Activated CD8-positive, alpha-beta memory T cell treated with anti-CD3 and anti-CD28 coated beads for 1 hour (primary cell): ENCODE measurements around the gene SLC19A1.

Experiments used
- DNase-seq, 2 donors: peaks; one replicate each; pipeline ENCODE4 v3.0.0-alpha.2; 2020; ENCODE audit warnings: low read depth in 1 of 2; ENCODE audit errors: extremely low read depth in 1 of 2

The SLC19A1 gene

GRCh38 chr21:45482899-45483821, 59.1 kb downstream of the SLC19A1 start:
- DNase-seq, result no peak

GRCh38 chr21:45481977-45482898, 60.0 kb downstream of the SLC19A1 start:
- no peak for DNase-seq

- no peak for DNase-seq
Measured at GRCh38 chr21:45481566-45481965, 60.7 kb downstream of the SLC19A1 start.

- no peak for DNase-seq
Measured at GRCh38 chr21:45480701-45481500, 61.3 kb downstream of the SLC19A1 start.

GRCh38 chr21:45479691-45480675, 62.3 kb downstream of the SLC19A1 start:
- DNase-seq, result no peak

- no peak for DNase-seq
Measured at GRCh38 chr21:45478816-45479669, 63.2 kb downstream of the SLC19A1 start.

- peak; percentile 52 to 62 for DNase-seq
Measured at GRCh38 chr21:45478115-45478801, 64.0 kb downstream of the SLC19A1 start.

- no peak for DNase-seq
Measured at GRCh38 chr21:45477176-45478114, 64.8 kb downstream of the SLC19A1 start.

GRCh38 chr21:45476582-45476981, 65.7 kb downstream of the SLC19A1 start:
- no peak for DNase-seq

GRCh38 chr21:45475797-45476570, 66.3 kb downstream of the SLC19A1 start:
- no peak for DNase-seq

- DNase-seq, result no peak
Measured at GRCh38 chr21:45475004-45475685, 67.1 kb downstream of the SLC19A1 start.

- no peak for DNase-seq
Measured at GRCh38 chr21:45474323-45474950, 67.8 kb downstream of the SLC19A1 start.

GRCh38 chr21:45473496-45474322, 68.5 kb downstream of the SLC19A1 start:
- no peak for DNase-seq
